Immature natural killer cell (primary cell): Measurements from ENCODE around the gene MYMK. TPM values are rescaled to one million over a fixed set of nuclear protein-coding genes. Genes with fewer than 3 reads are reported as not detected.

Source experiments
- DNase-seq, 3 donors: peaks; one replicate each; pipeline ENCODE4 v3.0.0; 2022; ENCODE audit warnings: mixed read lengths in 1 of 3
- H3K27ac Mint-ChIP-seq, 6 donors: one replicate each; pipeline ENCODE4 v1.8.0; 2020; ENCODE audit warnings: mixed read lengths in 6 of 6, mild to moderate bottlenecking in 5 of 6, inconsistent platforms in 4 of 6, moderate library complexity in 3 of 6
- H3K27me3 Mint-ChIP-seq, 3 donors: one replicate each; pipeline ENCODE4 v1.8.0; 2020 to 2021; ENCODE audit warnings: low read depth in 3 of 3, mild to moderate bottlenecking in 3 of 3, mixed read lengths in 3 of 3, moderate library complexity in 3 of 3, inconsistent platforms in 1 of 3
- H3K36me3 Mint-ChIP-seq, 3 donors: one replicate each; pipeline ENCODE4 v1.8.0; 2020; ENCODE audit warnings: mixed read lengths in 3 of 3, inconsistent platforms in 2 of 3, mild to moderate bottlenecking in 2 of 3
- H3K4me1 Mint-ChIP-seq, 2 donors: one replicate each; pipeline ENCODE4 v1.8.0; 2020; ENCODE audit warnings: inconsistent platforms in 2 of 2, mild to moderate bottlenecking in 2 of 2, mixed read lengths in 2 of 2, moderate library complexity in 1 of 2
- H3K4me3 Mint-ChIP-seq, 5 donors: one replicate each; pipeline ENCODE4 v1.8.0; 2020; ENCODE audit warnings: mild to moderate bottlenecking in 5 of 5, mixed read lengths in 5 of 5, inconsistent platforms in 3 of 5, moderate library complexity in 3 of 5
- H3K9me3 Mint-ChIP-seq, 6 donors: one replicate each; pipeline ENCODE4 v1.8.0; 2020; ENCODE audit warnings: mild to moderate bottlenecking in 6 of 6, mixed read lengths in 6 of 6, inconsistent platforms in 4 of 6, moderate library complexity in 3 of 6
- polyA plus RNA-seq, 3 donors: library from polyadenylated mRNA; unstranded; fragments of 300-500 nt; fragmentation: Illumina TruSeq; gene quantifications; one replicate each; pipeline ENCODE4 v1.2.3, GENCODE V29; 2021

Gene MYMK
- polyA plus RNA-seq, 3 donors from 2014 or later: not detected

- DNase-seq: no peak
- Mint-ChIP-seq H3K4me3 (no peak overlapping the region), H3K36me3 (peaks cover 0 to 13% (median 0%) of the 10 kb centered on the region in 3 donors), H3K27ac (no peak overlapping the region), H3K27me3 (peaks cover 0 to 29% (median 2%) of the 10 kb centered on the region in 3 donors), H3K9me3 (peaks cover 4 to 20% (median 10%) of the 10 kb centered on the region in 6 donors), H3K4me1 (no peaks in the 10 kb centered on the region)
These were observed 22.6 kb downstream of the MYMK start for GRCh38 chr9:133502112-133502511.

GRCh38 chr9:133499892-133500270, 24.9 kb downstream of the MYMK start:
- Mint-ChIP-seq H3K36me3 (peaks cover 0 to 13% (median 0%) of the 10 kb centered on the region in 3 donors), H3K9me3 (peaks cover 4 to 20% (median 10%) of the 10 kb centered on the region in 6 donors), H3K27me3 (peaks cover 0 to 29% (median 2%) of the 10 kb centered on the region in 3 donors), H3K4me3 (no peak overlapping the region), H3K27ac (no peak overlapping the region), H3K4me1 (no peaks in the 10 kb centered on the region)
- no peak for DNase-seq

- Mint-ChIP-seq H3K27me3 (peaks cover 0 to 29% (median 2%) of the 10 kb centered on the region in 3 donors), H3K9me3 (peaks cover 4 to 20% (median 10%) of the 10 kb centered on the region in 6 donors), H3K27ac (no peak overlapping the region), H3K36me3 (peaks cover 0 to 13% (median 0%) of the 10 kb centered on the region in 3 donors), H3K4me1 (no peaks in the 10 kb centered on the region), H3K4me3 (no peak overlapping the region)
- no peak for DNase-seq
These were observed 25.4 kb downstream of the MYMK start for GRCh38 chr9:133499132-133499891.

DNA sequence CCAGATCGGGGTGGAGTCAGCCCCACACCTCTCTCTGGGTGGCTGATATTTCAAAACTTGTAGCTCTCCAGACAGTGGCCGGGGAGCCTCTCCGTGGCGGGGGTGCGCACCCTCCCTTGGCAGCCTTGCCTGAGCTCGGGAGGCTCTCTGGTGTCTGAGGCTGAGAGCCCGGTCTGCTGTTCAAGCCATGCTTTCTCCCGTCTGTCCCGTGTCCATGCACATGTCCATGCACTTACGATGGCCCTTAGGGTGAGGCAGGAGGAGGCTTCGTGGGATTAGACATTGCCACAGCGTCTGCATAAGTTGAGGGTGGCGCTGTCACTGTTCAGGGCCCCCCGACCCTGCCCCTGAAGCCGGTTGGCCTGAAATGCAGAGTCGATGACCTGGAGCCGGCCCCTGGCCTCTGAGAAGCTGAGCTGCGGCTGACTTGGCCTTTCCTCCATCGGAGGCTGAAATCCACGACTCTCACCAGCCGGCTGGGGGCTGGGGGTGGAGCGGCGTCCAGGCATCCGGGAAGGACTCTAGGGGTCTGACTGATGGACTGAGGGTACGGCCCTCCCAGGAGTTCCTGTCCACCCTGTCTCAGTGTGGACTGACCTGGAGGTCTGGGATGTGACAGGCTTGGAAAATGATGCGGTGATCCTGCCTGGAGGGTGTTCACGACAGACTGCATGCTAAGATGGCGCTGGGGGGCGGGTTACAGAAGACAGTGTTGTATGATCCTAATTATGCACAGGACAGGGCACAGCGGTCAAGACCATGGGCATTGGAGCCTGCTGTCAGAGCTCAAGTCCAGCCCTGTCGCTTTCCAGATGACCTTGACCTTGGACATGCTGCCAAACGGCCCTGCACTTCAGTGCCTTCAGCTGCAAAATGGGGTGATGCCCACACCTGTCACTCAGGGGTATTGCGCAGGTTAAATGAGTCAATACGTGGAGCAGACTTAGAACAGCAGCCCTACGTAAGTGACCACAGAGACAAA, 27.6 kb downstream of the MYMK start:
- no peaks in the 10 kb centered on the region for H3K4me1 Mint-ChIP-seq
- DNase-seq: no peak
- no peak overlapping the region for H3K27ac Mint-ChIP-seq
- H3K9me3 Mint-ChIP-seq: peaks cover 0 to 13% (median 7%) of the 10 kb centered on the region in 6 donors
- H3K27me3 Mint-ChIP-seq: peaks cover 0 to 20% (median 2%) of the 10 kb centered on the region in 3 donors
- H3K4me3 Mint-ChIP-seq: no peak overlapping the region
- H3K36me3 Mint-ChIP-seq: peaks cover 0 to 11% (median 0%) of the 10 kb centered on the region in 3 donors

- H3K9me3 Mint-ChIP-seq: no peaks in the 10 kb centered on the region
These were observed 29.1 kb downstream of the MYMK start for GRCh38 chr9:133495327-133496293.

GRCh38 chr9:133494636-133495326, 30.0 kb downstream of the MYMK start:
- no peak overlapping the region for H3K27ac Mint-ChIP-seq
- no peaks in the 10 kb centered on the region for H3K36me3 Mint-ChIP-seq
- H3K27me3 Mint-ChIP-seq: peaks cover 0 to 5% (median 0%) of the 10 kb centered on the region in 3 donors
- DNase-seq: no peak
- H3K4me3 Mint-ChIP-seq: no peak overlapping the region
- no peaks in the 10 kb centered on the region for H3K9me3 Mint-ChIP-seq
- no peaks in the 10 kb centered on the region for H3K4me1 Mint-ChIP-seq

More at GRCh38 chr9:133495327-133496293, 29.1 kb downstream of the MYMK start:
- Mint-ChIP-seq H3K4me1 (no peaks in the 10 kb centered on the region), H3K36me3 (no peaks in the 10 kb centered on the region), H3K27me3 (peaks cover 0 to 8% (median 0%) of the 10 kb centered on the region in 3 donors), H3K4me3 (no peak overlapping the region), H3K27ac (no peak overlapping the region)
- DNase-seq: no peak

DNA sequence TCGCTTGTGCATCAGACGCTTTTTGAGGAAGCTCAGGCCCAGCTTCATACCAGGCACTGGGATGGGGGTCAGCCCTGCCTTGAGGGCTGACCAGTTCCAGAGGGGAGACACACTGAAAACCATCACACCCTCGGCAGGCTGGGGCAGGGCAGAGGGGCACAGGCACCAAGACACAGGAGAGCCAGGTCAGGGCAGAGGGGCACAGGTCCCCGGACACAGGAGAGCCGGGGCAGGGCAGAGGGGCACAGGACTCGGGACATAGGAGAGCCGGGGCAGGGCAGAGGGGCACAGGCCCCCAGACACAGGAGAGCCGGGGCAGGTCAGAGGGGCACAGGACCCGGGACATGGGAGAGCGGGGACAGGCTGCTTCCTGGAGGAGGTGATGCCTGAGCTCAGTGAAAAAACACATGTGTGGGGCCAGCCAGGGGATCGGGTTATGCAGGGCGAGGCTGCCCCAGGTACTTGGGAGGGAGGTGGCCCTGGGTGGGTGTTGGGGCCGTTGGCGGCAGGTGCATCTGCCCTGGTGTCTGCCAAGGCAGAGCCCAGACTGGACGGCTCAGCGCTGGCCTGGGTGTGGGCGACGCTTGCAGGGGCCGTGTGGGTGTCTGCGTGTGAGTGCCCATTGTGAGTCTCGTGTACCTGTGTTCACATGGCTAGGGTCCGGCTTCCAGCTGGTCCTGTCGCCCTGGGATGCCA, 30.8 kb downstream of the MYMK start:
- H3K27ac Mint-ChIP-seq: no peak overlapping the region
- no peak for DNase-seq
- no peaks in the 10 kb centered on the region for H3K9me3 Mint-ChIP-seq
- H3K4me1 Mint-ChIP-seq: no peaks in the 10 kb centered on the region
- H3K36me3 Mint-ChIP-seq: no peaks in the 10 kb centered on the region
- H3K4me3 Mint-ChIP-seq: no peak overlapping the region
- H3K27me3 Mint-ChIP-seq: peaks cover 0 to 12% (median 0%) of the 10 kb centered on the region in 3 donors

GRCh38 chr9:133493428-133493827, 31.3 kb downstream of the MYMK start:
- Mint-ChIP-seq H3K27me3 (peaks cover 0 to 12% (median 0%) of the 10 kb centered on the region in 3 donors), H3K9me3 (no peaks in the 10 kb centered on the region), H3K36me3 (no peaks in the 10 kb centered on the region), H3K4me3 (no peak overlapping the region), H3K4me1 (no peaks in the 10 kb centered on the region), H3K27ac (no peak overlapping the region)
- no peak for DNase-seq

DNA sequence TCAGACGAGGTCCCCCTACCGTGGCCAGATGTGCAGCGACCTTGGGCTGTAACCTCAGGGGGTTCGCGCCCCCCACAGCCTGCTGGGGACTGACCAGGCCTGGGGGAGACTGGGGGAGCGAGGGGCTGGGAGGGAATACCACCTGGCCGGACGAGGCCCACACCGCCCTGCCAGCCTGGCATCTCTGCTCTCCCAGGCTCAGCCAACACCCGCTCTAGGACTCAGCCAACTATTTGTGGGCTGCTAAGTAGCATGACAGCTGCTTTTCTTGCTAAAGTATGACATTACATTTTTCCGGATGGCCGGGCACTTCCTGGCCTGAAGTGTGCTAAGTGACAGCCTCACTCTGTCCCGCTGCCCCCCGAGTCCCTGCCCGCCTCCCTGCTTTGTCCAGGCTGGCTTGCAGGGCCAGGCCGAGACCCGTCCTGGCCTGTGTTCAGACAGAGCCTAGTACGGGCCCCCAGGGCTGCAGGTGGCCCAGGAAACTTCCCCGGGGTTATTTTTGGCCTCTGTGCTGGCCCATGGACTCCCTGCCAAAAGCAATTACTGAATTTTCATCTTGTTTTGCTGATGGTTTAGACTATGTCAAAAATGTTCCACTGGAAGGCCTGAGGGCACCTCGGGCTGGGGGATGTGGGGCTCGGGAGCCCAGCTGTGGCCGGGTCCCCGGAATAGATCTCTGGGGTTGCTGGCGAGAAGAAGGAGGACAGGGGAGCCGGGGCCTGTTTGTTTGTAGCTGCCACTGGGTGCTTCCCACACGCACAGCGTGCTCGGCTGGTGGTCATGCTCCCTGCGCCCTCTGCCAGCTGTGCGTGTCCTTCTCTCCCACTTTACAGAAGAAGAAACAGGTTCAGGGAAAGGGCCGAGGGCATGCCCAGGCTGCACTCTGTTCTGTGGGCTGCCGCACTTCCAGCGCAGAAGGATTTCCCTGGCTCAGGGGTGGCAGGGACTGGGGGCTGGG, 32.4 kb downstream of the MYMK start:
- Mint-ChIP-seq H3K36me3 (no peaks in the 10 kb centered on the region), H3K4me3 (no peak overlapping the region), H3K27me3 (peaks cover 0 to 9% (median 4%) of the 10 kb centered on the region in 3 donors), H3K27ac (no peak overlapping the region), H3K4me1 (no peaks in the 10 kb centered on the region), H3K9me3 (no peaks in the 10 kb centered on the region)
- no peak for DNase-seq

GRCh38 chr9:133491656-133491925, 33.2 kb downstream of the MYMK start:
- H3K27ac Mint-ChIP-seq: no peak overlapping the region
- DNase-seq: no peak
- H3K27me3 Mint-ChIP-seq: peaks cover 0 to 7% (median 4%) of the 10 kb centered on the region in 3 donors

GRCh38 chr9:133490865-133491655, 33.7 kb downstream of the MYMK start:
- Mint-ChIP-seq H3K27me3 (peaks cover 0 to 7% (median 4%) of the 10 kb centered on the region in 3 donors), H3K36me3 (no peaks in the 10 kb centered on the region), H3K27ac (no peak overlapping the region), H3K4me3 (no peak overlapping the region), H3K9me3 (no peaks in the 10 kb centered on the region), H3K4me1 (peaks cover 2 to 5% of the 10 kb centered on the region in 2 donors)
- no peak for DNase-seq

More at GRCh38 chr9:133491656-133491925, 33.2 kb downstream of the MYMK start:
- Mint-ChIP-seq H3K9me3 (no peaks in the 10 kb centered on the region), H3K4me1 (no peaks in the 10 kb centered on the region), H3K36me3 (no peaks in the 10 kb centered on the region), H3K4me3 (no peak overlapping the region)
